HCT116 (cell line): ENCODE data around the gene ACP1. TPM values are rescaled to one million over a fixed set of nuclear protein-coding genes. Genes with fewer than 3 reads are reported as not detected.

ENCODE experiments used
- ATAC-seq: fragments of 200-7000 bp; cut with Tn5 transposase; 2 replicates; pipeline ENCODE4 v1.9.1; 2020; ENCODE audit warnings: mild to moderate bottlenecking, moderate library complexity
- BruUV-seq: library from RNA; stranded (reverse); fragments of 400-500 nt; replicated peaks from 2 replicates; lab custom pipeline; 2021; lab: Mats Ljungman, UMichigan
- CTCF ChIA-PET: fragments of 300-600 bp; sonication (Branson Sonifier 250); formaldehyde crosslinking; loops from one replicate; lab custom pipeline; 2021; ENCODE audit warnings: antibody characterized with exemption; lab: Charles Lee
- POLR2A ChIA-PET: fragments of 300-600, 350-600 bp; sonication (Branson Sonifier 250); formaldehyde crosslinking; loops from one replicate; lab custom pipeline; 2021; ENCODE audit warnings: antibody characterized with exemption; lab: Charles Lee
- RAD21 ChIA-PET, 2 experiments: fragments of 300-600 bp; sonication (Branson Sonifier 250); formaldehyde crosslinking; loops; one replicate each; lab custom pipeline; 2023; ENCODE audit warnings: low total read pairs in 2 of 2; ENCODE audit not compliant: uncharacterized antibody in 2 of 2, unreplicated experiment in 2 of 2, low non-redundant PET in 1 of 2; lab: Charles Lee
- DNase-seq: peaks from one replicate; pipeline ENCODE4 v3.0.0-alpha.2; 2010; ENCODE audit warnings: low read depth, low spot score
- H2AFZ ChIP-seq: fragments of 200-600 bp; shearing (Covaris generic), sonication (generic); 2 replicates; pipeline ENCODE4 v1.6.1; 2017; ENCODE audit warnings: low read depth, mixed run types, mixed read lengths, antibody characterized with exemption, low read length; ENCODE audit not compliant: poor library complexity, severe bottlenecking
- H3K27ac ChIP-seq: 2 replicates; pipeline ENCODE4 v1.5.1; 2012; ENCODE audit warnings: low read depth, low read length
- H3K27me3 ChIP-seq: fragments of 200-600 bp; sonication (generic); 2 replicates; pipeline ENCODE4 v1.6.1; 2016; ENCODE audit warnings: mixed run types, low read length, mixed read lengths; ENCODE audit not compliant: insufficient read depth
- H3K36me3 ChIP-seq, 2 experiments: fragments of 200-500 bp in 1 of 2; fragments of 200-600 bp in 1 of 2; sonication (Bioruptor generic) in 1 of 2; sonication (generic) in 1 of 2; 2 replicates each; pipeline versions ENCODE4 v1.5.1 to v1.6.1; 2014 to 2016; ENCODE audit warnings: low read length in 2 of 2, inconsistent platforms in 1 of 2, mixed read lengths in 1 of 2, mixed run types in 1 of 2; ENCODE audit not compliant: insufficient read depth in 2 of 2, control insufficient read depth in 1 of 2
- H3K4me1 ChIP-seq, 2 experiments: fragments of 200-600 bp in 1 of 2; sonication (generic) in 1 of 2; 2 replicates each; pipeline versions ENCODE4 v1.5.1 to v1.6.1; 2012 to 2017; ENCODE audit warnings: low read length in 2 of 2, inconsistent platforms in 1 of 2, mild to moderate bottlenecking in 1 of 2, mixed read lengths in 1 of 2, mixed run types in 1 of 2, moderate library complexity in 1 of 2; ENCODE audit not compliant: insufficient read depth in 2 of 2, control insufficient read depth in 1 of 2
- H3K4me2 ChIP-seq: fragments of 200-600 bp; sonication (generic); 2 replicates; pipeline ENCODE4 v1.6.1; 2017; ENCODE audit warnings: mixed run types, low read length, mixed read lengths
- H3K4me3 ChIP-seq, 2 experiments: fragments of 200-600 bp in 1 of 2; sonication (generic) in 1 of 2; replicated peaks in 1 of 2; 2 replicates each; pipeline ENCODE4 v1.5.1; 2011 to 2016; ENCODE audit warnings: low read length in 2 of 2, control low read depth in 1 of 2, low read depth in 1 of 2, mild to moderate bottlenecking in 1 of 2, mixed read lengths in 1 of 2, mixed run types in 1 of 2
- H3K79me2 ChIP-seq: fragments of 200-600 bp; sonication (generic); 2 replicates; pipeline ENCODE4 v1.6.1; 2017; ENCODE audit warnings: mild to moderate bottlenecking, mixed run types, low read length, moderate library complexity, mixed read lengths; ENCODE audit not compliant: insufficient read depth
- H3K9ac ChIP-seq: fragments of 200-600 bp; sonication (generic); 2 replicates; pipeline ENCODE4 v1.6.1; 2016; ENCODE audit warnings: low read length, mixed read lengths
- H3K9me2 ChIP-seq: fragments of 200-600 bp; sonication (generic), shearing (Covaris generic); 2 replicates; pipeline ENCODE4 v1.6.1; 2017; ENCODE audit warnings: mixed run types, mild to moderate bottlenecking, moderate library complexity; ENCODE audit not compliant: insufficient read depth
- H3K9me3 ChIP-seq, 2 experiments: fragments of 200-500 bp in 1 of 2; fragments of 200-600 bp in 1 of 2; sonication (Bioruptor generic) in 1 of 2; sonication (generic) in 1 of 2; 2 replicates each; pipeline ENCODE4 v1.6.1; 2014 to 2017; ENCODE audit warnings: low read length in 2 of 2, mixed read lengths in 2 of 2, inconsistent platforms in 1 of 2, low read depth in 1 of 2, mild to moderate bottlenecking in 1 of 2, mixed run types in 1 of 2, moderate library complexity in 1 of 2; ENCODE audit not compliant: control insufficient read depth in 1 of 2, insufficient read depth in 1 of 2
- H4K20me1 ChIP-seq: fragments of 200-600 bp; sonication (generic), shearing (Covaris generic); 2 replicates; pipeline ENCODE4 v1.6.1; 2017; ENCODE audit warnings: mixed run types, mild to moderate bottlenecking, moderate library complexity; ENCODE audit not compliant: insufficient read depth
- CBX3 ChIP-seq: IDR thresholded peaks from 2 replicates; pipeline ENCODE4 v1.6.1; 2012; ENCODE audit warnings: low read depth
- CEBPB ChIP-seq: IDR thresholded peaks from 2 replicates; pipeline ENCODE4 v1.6.1; 2012; ENCODE audit warnings: low read depth
- ELF1 ChIP-seq: IDR thresholded peaks from 2 replicates; pipeline ENCODE4 v1.6.1; 2012; ENCODE audit warnings: low read depth, borderline replicate concordance
- EZH2 ChIP-seq: fragments of 200-600 bp; sonication (generic); IDR thresholded peaks from 2 replicates; pipeline ENCODE4 v1.6.1; 2017; ENCODE audit warnings: antibody characterized with exemption, mixed run types
- EZH2phosphoT487 ChIP-seq: fragments of 200-600 bp; IDR thresholded peaks from 2 replicates; pipeline ENCODE4 v1.6.1; 2018; ENCODE audit warnings: antibody characterized with exemption, borderline replicate concordance
- JUND ChIP-seq: IDR thresholded peaks from 2 replicates; pipeline ENCODE4 v1.6.1; 2012
- POLR2A ChIP-seq: IDR thresholded peaks from 2 replicates; pipeline ENCODE4 v1.7.0; 2011; ENCODE audit warnings: borderline replicate concordance; ENCODE audit not compliant: insufficient read depth, insufficient read length; ENCODE audit errors: extremely low read depth
- RAD21 ChIP-seq: IDR thresholded peaks from 2 replicates; pipeline ENCODE4 v1.6.1; 2012; ENCODE audit warnings: low read depth, mild to moderate bottlenecking
- SIN3A ChIP-seq: IDR thresholded peaks from 2 replicates; pipeline ENCODE4 v1.6.1; 2012; ENCODE audit warnings: low read depth
- SP1 ChIP-seq: IDR thresholded peaks from 2 replicates; pipeline ENCODE4 v1.6.1; 2012; ENCODE audit warnings: low read depth
- ZFX ChIP-seq: fragments of 450-650 bp; IDR thresholded peaks from 2 replicates; pipeline ENCODE4 v1.6.1; 2017
- ZNF274 ChIP-seq: fragments of 200-500 bp; sonication (Bioruptor generic); IDR thresholded peaks from 2 replicates; pipeline ENCODE4 v1.6.1; 2014; ENCODE audit warnings: mild to moderate bottlenecking, low read depth, low read length, inconsistent platforms
- intact Hi-C: fragments of 100-400 bp; cut with micrococcal nuclease; formaldehyde crosslinking; loops from 2 replicates; pipeline ENCODE4 v1.10.0; 2022
- total RNA-seq: library from RNA; stranded (reverse); gene quantifications from one replicate; pipeline ENCODE4 v1.2.1, GENCODE V29; 2021; ENCODE audit not compliant: unreplicated experiment
- TF ChIP-seq, protein P1 (sequence below): IDR thresholded peaks from 2 replicates; pipeline ENCODE4 v1.6.1; 2011; ENCODE audit warnings: mild to moderate bottlenecking, low read length, moderate library complexity; ENCODE audit not compliant: insufficient replicate concordance; ENCODE audit errors: extremely low read depth
- TF ChIP-seq, protein P2 (sequence below): IDR thresholded peaks from 2 replicates; pipeline ENCODE4 v1.6.1; 2012; ENCODE audit warnings: low read depth
- TF ChIP-seq, protein P3 (sequence below): IDR thresholded peaks from 2 replicates; pipeline ENCODE4 v1.6.1; 2012
- TF ChIP-seq, protein P4 (sequence below), 3 experiments: fragments of 200-600 bp in 1 of 3; sonication (generic) in 1 of 3; IDR thresholded peaks in 2 of 3; conservative IDR thresholded peaks in 1 of 3; 2 replicates each; pipeline ENCODE4 v1.5.1; 2012 to 2017; ENCODE audit warnings: low read depth in 2 of 3, low read length in 2 of 3, antibody characterized with exemption in 1 of 3, borderline replicate concordance in 1 of 3, control low read depth in 1 of 3, mild to moderate bottlenecking in 1 of 3, mixed read lengths in 1 of 3, mixed run types in 1 of 3, moderate library complexity in 1 of 3; ENCODE audit not compliant: insufficient read depth in 1 of 3

ACP1 gene
- total RNA-seq, 1 experiment from 2014 or later = 113 TPM

DNA sequence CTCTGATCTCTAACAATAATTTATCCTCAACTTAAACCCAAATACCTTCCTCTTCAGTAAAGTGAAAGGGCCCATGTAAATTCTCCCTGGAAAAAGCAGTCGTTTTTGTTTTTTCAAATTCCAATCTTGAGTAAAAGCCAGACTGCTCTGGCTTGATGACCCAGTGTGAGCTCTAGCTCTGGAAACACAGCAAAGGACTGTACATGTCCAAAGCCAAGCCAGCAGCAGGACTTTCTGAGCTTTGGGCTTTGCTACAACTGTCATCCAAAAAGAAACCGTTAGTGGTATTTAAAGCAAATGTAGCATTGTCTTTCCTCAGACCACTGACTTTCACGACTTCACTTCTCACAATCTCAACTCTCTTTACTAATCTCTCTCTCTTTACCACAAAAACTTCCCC lies 26.3 kb upstream of the ACP1 start:
- Histone ChIP-seq H3K27me3 (no peaks in the 10 kb centered on the region), H3K9ac (no peak overlapping the region), H3K79me2 (no peaks in the 10 kb centered on the region), H3K36me3 (no peaks in the 10 kb centered on the region; a peak in 1 of 4 replicates), H4K20me1 (no peaks in the 10 kb centered on the region), H3K4me2 (no peak overlapping the region), H3K4me1 (no peaks in the 10 kb centered on the region), H3K4me3 (no peak overlapping the region), H3K9me3 (no peaks in the 10 kb centered on the region; a peak in 1 of 4 replicates), H3K27ac (no peak overlapping the region), H3K9me2 (no peaks in the 10 kb centered on the region), H2AFZ (no peak overlapping the region)
- DNase-seq (no peak), ATAC-seq (no peak)
- TF ChIP-seq SIN3A = no peak
- no peak for TF ChIP-seq ZNF274
- TF ChIP-seq, protein P1, sequence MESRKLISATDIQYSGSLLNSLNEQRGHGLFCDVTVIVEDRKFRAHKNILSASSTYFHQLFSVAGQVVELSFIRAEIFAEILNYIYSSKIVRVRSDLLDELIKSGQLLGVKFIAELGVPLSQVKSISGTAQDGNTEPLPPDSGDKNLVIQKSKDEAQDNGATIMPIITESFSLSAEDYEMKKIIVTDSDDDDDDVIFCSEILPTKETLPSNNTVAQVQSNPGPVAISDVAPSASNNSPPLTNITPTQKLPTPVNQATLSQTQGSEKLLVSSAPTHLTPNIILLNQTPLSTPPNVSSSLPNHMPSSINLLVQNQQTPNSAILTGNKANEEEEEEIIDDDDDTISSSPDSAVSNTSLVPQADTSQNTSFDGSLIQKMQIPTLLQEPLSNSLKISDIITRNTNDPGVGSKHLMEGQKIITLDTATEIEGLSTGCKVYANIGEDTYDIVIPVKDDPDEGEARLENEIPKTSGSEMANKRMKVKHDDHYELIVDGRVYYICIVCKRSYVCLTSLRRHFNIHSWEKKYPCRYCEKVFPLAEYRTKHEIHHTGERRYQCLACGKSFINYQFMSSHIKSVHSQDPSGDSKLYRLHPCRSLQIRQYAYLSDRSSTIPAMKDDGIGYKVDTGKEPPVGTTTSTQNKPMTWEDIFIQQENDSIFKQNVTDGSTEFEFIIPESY = no peak
- TF ChIP-seq CEBPB = no peak
- TF ChIP-seq EZH2phosphoT487 = no peak
- TF ChIP-seq ZFX = no peak
- TF ChIP-seq ELF1 = no peak
- no peak for TF ChIP-seq POLR2A
- TF ChIP-seq, protein P2, sequence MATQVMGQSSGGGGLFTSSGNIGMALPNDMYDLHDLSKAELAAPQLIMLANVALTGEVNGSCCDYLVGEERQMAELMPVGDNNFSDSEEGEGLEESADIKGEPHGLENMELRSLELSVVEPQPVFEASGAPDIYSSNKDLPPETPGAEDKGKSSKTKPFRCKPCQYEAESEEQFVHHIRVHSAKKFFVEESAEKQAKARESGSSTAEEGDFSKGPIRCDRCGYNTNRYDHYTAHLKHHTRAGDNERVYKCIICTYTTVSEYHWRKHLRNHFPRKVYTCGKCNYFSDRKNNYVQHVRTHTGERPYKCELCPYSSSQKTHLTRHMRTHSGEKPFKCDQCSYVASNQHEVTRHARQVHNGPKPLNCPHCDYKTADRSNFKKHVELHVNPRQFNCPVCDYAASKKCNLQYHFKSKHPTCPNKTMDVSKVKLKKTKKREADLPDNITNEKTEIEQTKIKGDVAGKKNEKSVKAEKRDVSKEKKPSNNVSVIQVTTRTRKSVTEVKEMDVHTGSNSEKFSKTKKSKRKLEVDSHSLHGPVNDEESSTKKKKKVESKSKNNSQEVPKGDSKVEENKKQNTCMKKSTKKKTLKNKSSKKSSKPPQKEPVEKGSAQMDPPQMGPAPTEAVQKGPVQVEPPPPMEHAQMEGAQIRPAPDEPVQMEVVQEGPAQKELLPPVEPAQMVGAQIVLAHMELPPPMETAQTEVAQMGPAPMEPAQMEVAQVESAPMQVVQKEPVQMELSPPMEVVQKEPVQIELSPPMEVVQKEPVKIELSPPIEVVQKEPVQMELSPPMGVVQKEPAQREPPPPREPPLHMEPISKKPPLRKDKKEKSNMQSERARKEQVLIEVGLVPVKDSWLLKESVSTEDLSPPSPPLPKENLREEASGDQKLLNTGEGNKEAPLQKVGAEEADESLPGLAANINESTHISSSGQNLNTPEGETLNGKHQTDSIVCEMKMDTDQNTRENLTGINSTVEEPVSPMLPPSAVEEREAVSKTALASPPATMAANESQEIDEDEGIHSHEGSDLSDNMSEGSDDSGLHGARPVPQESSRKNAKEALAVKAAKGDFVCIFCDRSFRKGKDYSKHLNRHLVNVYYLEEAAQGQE = no peak
- no peak for TF ChIP-seq JUND
- no peak for TF ChIP-seq EZH2
- TF ChIP-seq, protein P3, sequence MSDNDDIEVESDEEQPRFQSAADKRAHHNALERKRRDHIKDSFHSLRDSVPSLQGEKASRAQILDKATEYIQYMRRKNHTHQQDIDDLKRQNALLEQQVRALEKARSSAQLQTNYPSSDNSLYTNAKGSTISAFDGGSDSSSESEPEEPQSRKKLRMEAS = no peak
- no peak for TF ChIP-seq RAD21
- TF ChIP-seq SP1 = no peak
- TF ChIP-seq, protein P4, sequence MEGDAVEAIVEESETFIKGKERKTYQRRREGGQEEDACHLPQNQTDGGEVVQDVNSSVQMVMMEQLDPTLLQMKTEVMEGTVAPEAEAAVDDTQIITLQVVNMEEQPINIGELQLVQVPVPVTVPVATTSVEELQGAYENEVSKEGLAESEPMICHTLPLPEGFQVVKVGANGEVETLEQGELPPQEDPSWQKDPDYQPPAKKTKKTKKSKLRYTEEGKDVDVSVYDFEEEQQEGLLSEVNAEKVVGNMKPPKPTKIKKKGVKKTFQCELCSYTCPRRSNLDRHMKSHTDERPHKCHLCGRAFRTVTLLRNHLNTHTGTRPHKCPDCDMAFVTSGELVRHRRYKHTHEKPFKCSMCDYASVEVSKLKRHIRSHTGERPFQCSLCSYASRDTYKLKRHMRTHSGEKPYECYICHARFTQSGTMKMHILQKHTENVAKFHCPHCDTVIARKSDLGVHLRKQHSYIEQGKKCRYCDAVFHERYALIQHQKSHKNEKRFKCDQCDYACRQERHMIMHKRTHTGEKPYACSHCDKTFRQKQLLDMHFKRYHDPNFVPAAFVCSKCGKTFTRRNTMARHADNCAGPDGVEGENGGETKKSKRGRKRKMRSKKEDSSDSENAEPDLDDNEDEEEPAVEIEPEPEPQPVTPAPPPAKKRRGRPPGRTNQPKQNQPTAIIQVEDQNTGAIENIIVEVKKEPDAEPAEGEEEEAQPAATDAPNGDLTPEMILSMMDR (IDR thresholded peaks at IDR 0.05 in 2 of 3, conservative IDR thresholded peaks at IDR 0.05 in 1 of 3; ENCODE audit: borderline replicate concordance in 1 of 3, insufficient read depth in 1 of 3, low read depth in 2 of 3, low read length in 2 of 3) = no peak
- TF ChIP-seq CBX3 = no peak
- BruUV-seq = no TSS peak
- RAD21 ChIA-PET = no interaction called here
- CTCF ChIA-PET = no interaction called here
- POLR2A ChIA-PET = no interaction called here
- intact Hi-C loops = no loop called here
